Measurements from ENCODE around the gene WDR64. TPM values are rescaled to one million over a fixed set of nuclear protein-coding genes. Genes with fewer than 3 reads are reported as not detected.

Gene WDR64
- total and polyA plus RNA-seq, 2 of the 4 experiments (the other 2 are of a cell fraction) = not detected

- dilution Hi-C loops (cut with HindIII; ENCODE audit: low sequenced_read_pairs, unreplicated experiment) = no loop called here
- no peak overlapping the region for H3K4ac ChIP-seq (ENCODE audit: low read depth, low read length)
- H3K9me1 ChIP-seq (ENCODE audit: insufficient read depth, low read length) = no peaks in the 10 kb centered on the region; the same call in 1 of the 2 replicates
- H2BK15ac ChIP-seq (ENCODE audit: low read depth, low read length) = no peak overlapping the region
- no peak overlapping the region for H2BK5ac ChIP-seq (ENCODE audit: low read depth, low read length, poor library complexity, severe bottlenecking)
- H3K4me1 ChIP-seq (ENCODE audit: control insufficient read depth, insufficient read depth, low read length) = no peaks in the 10 kb centered on the region; the same call in 1 of the 2 replicates
- no peak overlapping the region for H4K91ac ChIP-seq (ENCODE audit: insufficient read depth, low read depth, low read length)
- H3K9ac ChIP-seq (ENCODE audit: low read depth, low read length) = no peak overlapping the region
- no peaks in the 10 kb centered on the region for H4K20me1 ChIP-seq (ENCODE audit: insufficient read depth, low read length)
- BruUV-seq (replicated peaks) = no TSS peak
- no CpG with 5 or more reads among the region's 2 CpGs for WGBS, 2 experiments (ENCODE audit: extremely low coverage in 2 of 2, insufficient read length in 1 of 2)
- H2AFZ ChIP-seq (replicated peaks; ENCODE audit: low read length, poor library complexity) = no peak overlapping the region
- no peak overlapping the region for H2AK9ac ChIP-seq (replicated peaks; ENCODE audit: low read depth, low read length, poor library complexity)
- H3K27ac ChIP-seq (ENCODE audit: insufficient read depth, low read length) = no peak overlapping the region
- peaks cover 0 to 5% of the 10 kb centered on the region in 2 experiments; a peak in 1 of 4 replicates for H3K79me1 ChIP-seq (ENCODE audit: low read depth in 1 of 2, low read length in 2 of 2)
- H4K8ac ChIP-seq (ENCODE audit: low read depth in 2 of 2, low read length in 2 of 2) = no peak overlapping the region
- H3K14ac ChIP-seq (replicated peaks; ENCODE audit: low read depth, low read length) = no peak overlapping the region
- ChIA-PET CTCF (no interaction called here), POLR2A (ENCODE audit: unreplicated experiment) (no interaction called here)
- H3K4me2 ChIP-seq (ENCODE audit: low read depth, low read length) = no peak overlapping the region
- ATAC-seq (ENCODE audit: low read depth) = no peak
- H2AK5ac ChIP-seq (ENCODE audit: low read depth, low read length) = no peak overlapping the region
- H3K36me3 ChIP-seq (ENCODE audit: control insufficient read depth, insufficient read depth, low read length) = peaks cover 4% of the 10 kb centered on the region; the same call in 1 of the 2 replicates
- no peak for DNase-seq
- no peak for TF ChIP-seq MXI1 (IDR thresholded peaks at IDR 0.05; ENCODE audit: borderline replicate concordance, low read depth, low read length)
- no peak for TF ChIP-seq FOS (IDR thresholded peaks at IDR 0.05; ENCODE audit: low read depth, low read length)
- TF ChIP-seq RAD21 (IDR thresholded peaks at IDR 0.05; ENCODE audit: low read length) = no peak
- no peak for TF ChIP-seq NFE2L2 (IDR thresholded peaks at IDR 0.05; ENCODE audit: low read depth, low read length)
- no peak for TF ChIP-seq BHLHE40 (IDR thresholded peaks at IDR 0.05; ENCODE audit: low read depth, low read length)
- TF ChIP-seq CTCF (conservative IDR thresholded peaks at IDR 0.05; ENCODE audit: low read depth, low read length) = no peak
- TF ChIP-seq RFX5 (IDR thresholded peaks at IDR 0.05; ENCODE audit: low read depth, low read length) = no peak
- TF ChIP-seq RCOR1 (IDR thresholded peaks at IDR 0.05; ENCODE audit: insufficient replicate concordance, low read length) = no peak
- no peak for TF ChIP-seq CEBPB (IDR thresholded peaks at IDR 0.05; ENCODE audit: low read depth, low read length)
- no peak for TF ChIP-seq CHD1 (IDR thresholded peaks at IDR 0.05; ENCODE audit: low read depth, low read length)
- TF ChIP-seq MAFK (IDR thresholded peaks at IDR 0.05; ENCODE audit: low read depth, low read length) = no peak
- TF ChIP-seq SMC3 (IDR thresholded peaks at IDR 0.05; ENCODE audit: low read depth, low read length) = no peak
- no peak for TF ChIP-seq POLR2A (IDR thresholded peaks at IDR 0.05; ENCODE audit: low read depth, low read length)
- in situ Hi-C loops (cut with MboI; ENCODE audit: low sequenced_read_pairs) = loop anchor here (25.0 kb wide), 1 partner anchor 1687 kb away; no protein-coding TSS in a partner anchor
- H3K9me3 ChIP-seq (ENCODE audit: control insufficient read depth, insufficient read depth, low read length) = no peaks in the 10 kb centered on the region
- H3K18ac ChIP-seq (ENCODE audit: low read depth, low read length) = no peak overlapping the region
- H3K27me3 ChIP-seq (ENCODE audit: control insufficient read depth, insufficient read depth, low read length) = no peaks in the 10 kb centered on the region
- H4K5ac ChIP-seq (ENCODE audit: low read depth, low read length) = no peak overlapping the region
- no peak overlapping the region for H3K4me3 ChIP-seq (ENCODE audit: insufficient read depth, low read depth, low read length)
- intact Hi-C loops (cut with micrococcal nuclease) = no loop called here
- no peak overlapping the region for H2BK120ac ChIP-seq (ENCODE audit: low read depth, low read length)
- H2BK20ac ChIP-seq (ENCODE audit: low read depth, low read length) = no peak overlapping the region
- H3K56ac ChIP-seq (ENCODE audit: extremely low read depth, insufficient read depth, low read length) = no peak overlapping the region
- no peak overlapping the region for H3K23ac ChIP-seq (ENCODE audit: low read depth, low read length)
Measured at GRCh38 chr1:241624935-241625334, 27.1 kb upstream of the WDR64 start.
